NCI-H2227 (cell line): ENCODE data around the gene KRTAP10-7.
"Not testable (repeated sequence)": the region's sequence is repeated elsewhere in the genome, so short reads cannot be mapped to it uniquely, and the experiment has no call there.

Source experiments
- DNase-seq: peaks from one replicate; lab custom pipeline; 2025; ENCODE audit not compliant: unreplicated experiment; lab: John Stamatoyannopoulos, UW

KRTAP10-7 gene

GRCh38 chr21:44571296-44571695 is 29.1 kb upstream of the KRTAP10-7 start:
- DNase-seq: no peak

GRCh38 chr21:44571844-44572782 is 28.3 kb upstream of the KRTAP10-7 start:
- DNase-seq: no peak

- no peak for DNase-seq
These were observed 27.3 kb upstream of the KRTAP10-7 start for GRCh38 chr21:44572959-44573583.

GRCh38 chr21:44573630-44574456 is 26.6 kb upstream of the KRTAP10-7 start, which contains the start of gene KRTAP10-4:
Gene KRTAP10-4 (plus strand): TSS chr21:44573729. CDS start chr21:44573759, 30 bp downstream.
- DNase-seq: not testable (repeated sequence)

DNA sequence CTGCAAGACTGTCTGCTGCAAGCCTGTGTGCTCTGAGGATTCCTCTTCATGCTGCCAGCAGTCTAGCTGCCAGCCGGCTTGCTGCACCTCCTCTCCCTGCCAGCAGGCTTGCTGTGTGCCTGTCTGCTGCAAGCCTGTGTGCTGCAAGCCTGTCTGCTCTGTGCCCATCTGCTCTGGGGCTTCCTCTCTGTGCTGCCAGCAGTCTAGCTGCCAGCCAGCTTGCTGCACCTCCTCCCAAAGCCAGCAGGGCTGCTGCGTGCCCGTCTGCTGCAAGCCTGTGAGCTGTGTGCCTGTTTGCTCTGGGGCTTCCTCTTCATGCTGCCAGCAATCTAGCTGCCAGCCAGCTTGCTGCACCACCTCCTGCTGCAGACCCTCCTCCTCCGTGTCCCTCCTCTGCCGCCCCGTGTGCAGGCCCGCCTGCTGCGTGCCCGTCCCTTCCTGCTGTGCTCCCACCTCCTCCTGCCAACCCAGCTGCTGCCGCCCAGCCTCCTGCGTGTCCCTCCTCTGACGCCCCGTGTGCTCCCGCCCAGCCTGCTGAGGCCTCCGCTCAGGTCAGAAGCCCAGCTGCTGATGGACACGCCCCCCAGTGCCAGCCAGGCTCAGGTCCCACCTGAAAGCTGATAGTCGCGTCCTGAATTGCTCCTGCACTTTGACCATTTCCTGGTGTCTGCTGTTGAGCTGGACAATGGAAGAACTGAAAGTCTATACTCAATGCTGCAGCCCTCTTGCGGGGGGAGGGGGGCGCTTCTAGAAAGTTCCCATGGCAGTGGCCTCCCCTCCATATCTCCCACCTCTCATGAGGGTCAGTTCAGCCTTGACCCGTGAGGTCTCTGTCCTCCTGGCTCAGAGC is 25.7 kb upstream of the KRTAP10-7 start:
- DNase-seq: peak; percentile 61

DNA sequence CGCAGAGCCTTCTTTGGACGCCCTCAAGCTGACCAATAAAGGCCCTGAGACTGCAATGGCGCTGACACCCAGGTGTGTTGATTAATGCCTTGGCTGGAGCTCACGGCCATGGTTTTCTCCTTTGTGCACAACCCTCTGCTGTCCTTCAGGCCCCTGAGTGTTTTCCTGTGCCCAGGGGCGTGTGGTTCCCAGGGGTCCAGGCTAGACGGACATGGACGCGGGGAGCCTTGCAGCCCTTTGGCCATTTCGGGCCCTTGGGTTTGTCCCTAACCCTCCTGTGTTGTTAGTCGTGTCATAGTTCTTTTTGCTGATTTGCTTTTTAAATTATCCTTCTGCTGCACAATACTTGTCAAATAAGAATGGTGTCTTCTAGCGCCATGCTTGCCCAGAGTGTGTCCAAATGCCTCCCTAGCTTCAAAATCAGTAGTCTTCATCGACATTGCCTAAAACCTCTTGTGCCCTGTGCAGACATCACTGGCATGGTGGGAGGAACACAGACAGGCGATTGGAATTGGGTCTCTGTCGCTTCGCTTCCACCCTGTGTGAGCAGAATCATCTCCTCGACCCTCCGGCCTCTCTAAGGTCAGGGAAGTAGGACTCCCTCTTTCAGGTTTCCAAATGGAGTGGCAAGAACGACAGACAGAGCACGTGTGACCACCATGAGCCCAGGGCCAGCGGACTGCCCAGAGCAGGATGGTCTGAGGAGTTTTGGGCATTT is 24.9 kb upstream of the KRTAP10-7 start:
- DNase-seq: no peak

DNA sequence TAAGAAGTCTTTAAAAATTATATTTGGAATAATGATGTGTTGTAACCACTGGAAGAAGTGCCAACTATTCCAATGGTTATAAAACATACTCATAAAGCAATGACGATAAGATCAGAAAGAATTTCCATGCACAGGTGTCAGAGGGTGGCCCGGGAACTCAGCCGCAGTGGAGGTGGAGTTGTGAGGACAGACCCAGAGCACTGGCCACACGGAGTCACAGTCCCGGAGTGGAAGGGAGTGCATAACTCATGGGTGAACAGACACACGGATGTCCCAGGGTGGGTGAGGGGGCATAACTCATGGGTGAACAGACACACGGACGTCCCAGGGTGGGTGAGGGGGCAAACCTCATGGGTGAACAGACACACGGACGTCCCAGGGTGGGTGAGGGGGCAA is 24.4 kb upstream of the KRTAP10-7 start:
- DNase-seq: no peak

- DNase-seq: no peak
These were observed 21.9 kb upstream of the KRTAP10-7 start for GRCh38 chr21:44578371-44579055.

DNA sequence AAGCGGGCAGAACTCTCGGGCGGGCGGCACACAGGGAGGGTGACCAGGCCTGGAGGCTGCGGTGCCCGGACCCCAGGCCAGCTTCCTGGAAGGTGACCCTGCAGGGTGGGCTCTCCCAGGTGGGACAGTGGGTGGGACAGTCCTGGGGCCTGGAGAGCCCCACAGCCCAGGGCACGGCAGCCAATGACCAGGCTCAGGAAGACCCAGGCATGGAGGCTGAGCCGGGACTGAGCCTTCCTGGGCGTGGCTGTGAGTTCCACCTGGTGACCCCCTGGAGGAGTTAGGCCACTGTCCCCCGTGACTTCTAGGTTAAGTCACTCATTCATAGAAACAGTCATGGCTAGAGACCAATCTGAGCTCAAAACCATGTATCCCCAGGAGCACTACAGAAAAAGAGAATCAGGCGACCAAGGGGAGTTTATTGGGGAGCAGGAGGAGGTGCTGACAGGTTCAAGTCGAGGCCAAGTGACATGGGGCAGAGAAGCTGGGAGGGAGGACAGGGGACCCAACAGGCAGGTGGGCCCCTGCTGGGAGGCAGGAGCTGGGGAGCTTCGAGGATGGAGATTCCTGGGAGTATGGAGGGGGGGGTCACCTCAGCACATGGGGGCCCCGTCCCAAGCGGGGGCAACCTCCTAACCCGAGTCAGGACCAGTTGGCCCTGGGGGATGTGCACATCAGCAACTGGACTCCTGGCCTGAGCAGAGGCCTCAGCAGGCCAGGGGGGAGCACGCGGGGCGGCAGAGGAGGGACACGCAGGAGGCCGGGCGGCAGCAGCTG is 21.2 kb upstream of the KRTAP10-7 start:
- DNase-seq: no peak

DNA sequence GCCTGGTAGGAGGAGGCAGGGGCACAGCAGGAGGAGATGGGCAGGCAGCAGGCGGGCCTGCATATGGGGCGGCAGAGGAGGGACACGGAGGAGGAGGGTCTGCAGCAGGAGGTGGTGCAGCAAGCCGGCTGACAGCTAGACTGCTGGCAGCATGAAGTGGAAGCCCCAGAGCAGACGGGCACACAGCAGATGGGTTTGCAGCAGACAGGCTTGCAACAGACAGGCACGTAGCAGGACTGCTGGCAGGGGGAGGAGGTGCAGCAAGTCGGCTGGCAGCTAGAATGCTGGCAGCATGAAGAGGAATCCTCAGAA is 20.6 kb upstream of the KRTAP10-7 start:
- DNase-seq: no peak

- DNase-seq: peak; percentile 38
These were observed 20.1 kb upstream of the KRTAP10-7 start, which contains the start of gene KRTAP10-5 for GRCh38 chr21:44580231-44580821. Gene KRTAP10-5 (minus strand): TSS chr21:44580604. CDS start chr21:44580578, 26 bp downstream.

DNA sequence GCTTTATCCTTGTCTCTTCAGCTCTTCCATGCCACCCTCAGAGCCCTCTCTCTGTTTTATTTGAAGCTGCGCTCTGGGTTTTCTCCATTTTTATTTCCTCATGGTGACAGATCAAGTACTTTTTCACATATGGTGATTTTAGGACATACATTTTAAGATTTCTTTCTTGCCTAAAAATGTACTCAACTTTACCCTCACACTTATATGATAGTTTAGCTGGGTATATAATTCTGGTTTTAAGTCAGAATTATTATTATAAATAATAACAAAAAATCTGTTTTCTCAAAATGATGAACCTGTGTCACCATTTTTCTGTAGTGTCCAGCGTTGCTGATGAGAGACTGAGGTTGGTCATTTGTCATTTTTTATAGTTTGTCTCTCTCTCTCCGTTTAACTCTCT is 19.2 kb upstream of the KRTAP10-7 start:
- DNase-seq: no peak

DNA sequence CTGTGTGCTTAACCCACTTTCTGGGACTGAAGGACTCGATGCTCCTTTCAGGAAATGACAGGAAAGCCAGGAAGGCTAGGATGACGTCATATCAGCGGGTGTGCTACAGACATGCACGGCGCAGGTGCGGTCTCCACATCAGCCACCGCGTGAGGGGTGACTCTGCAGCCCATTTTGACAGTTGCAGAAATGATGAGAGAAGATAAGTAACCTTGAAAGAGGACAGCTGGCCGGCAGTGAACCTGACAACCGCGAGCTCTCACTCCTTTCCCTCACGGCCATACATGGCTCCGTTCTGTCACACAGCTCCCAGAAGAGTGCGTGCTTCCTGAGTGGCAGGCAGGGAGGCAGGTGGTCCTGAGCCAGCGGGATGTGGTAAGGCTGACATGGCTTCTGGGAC is 18.3 kb upstream of the KRTAP10-7 start:
- peak; percentile 79 for DNase-seq

DNA sequence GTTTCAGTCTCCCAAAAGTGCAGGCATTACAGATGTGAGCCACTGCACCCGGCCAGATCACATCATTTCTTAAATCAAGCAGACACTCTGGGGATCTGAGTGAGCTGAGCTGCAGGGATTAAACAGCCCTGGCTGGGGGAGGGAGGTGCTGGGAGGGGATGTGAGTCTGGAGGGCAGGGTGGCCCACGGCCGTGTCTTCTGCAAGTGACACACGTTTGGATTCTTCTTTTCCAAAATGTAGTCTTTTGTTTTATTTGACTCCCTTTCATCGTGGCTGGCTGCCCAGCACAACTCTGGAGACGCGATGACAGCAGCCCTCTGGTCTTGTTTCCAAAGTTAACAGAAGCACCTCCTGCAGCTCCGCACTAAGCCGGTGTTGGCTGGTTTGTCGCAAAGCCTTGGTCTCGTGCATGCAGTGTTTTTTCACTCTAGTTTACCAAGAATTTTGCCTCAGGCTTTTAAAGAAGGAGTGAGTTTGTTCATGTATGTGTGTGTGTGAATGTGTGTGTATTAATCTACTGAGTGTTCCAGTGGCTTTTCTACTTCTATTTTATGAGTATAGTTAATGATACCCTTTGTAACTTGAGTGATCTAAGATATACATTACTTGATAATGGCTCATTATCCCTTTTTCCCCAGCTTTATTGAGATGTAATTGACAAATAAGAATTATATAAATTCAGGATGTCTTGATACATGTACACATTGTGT is 17.2 kb upstream of the KRTAP10-7 start:
- peak; percentile 47 for DNase-seq

GRCh38 chr21:44583800-44584147 is 16.6 kb upstream of the KRTAP10-7 start:
- peak; percentile 64 for DNase-seq

DNA sequence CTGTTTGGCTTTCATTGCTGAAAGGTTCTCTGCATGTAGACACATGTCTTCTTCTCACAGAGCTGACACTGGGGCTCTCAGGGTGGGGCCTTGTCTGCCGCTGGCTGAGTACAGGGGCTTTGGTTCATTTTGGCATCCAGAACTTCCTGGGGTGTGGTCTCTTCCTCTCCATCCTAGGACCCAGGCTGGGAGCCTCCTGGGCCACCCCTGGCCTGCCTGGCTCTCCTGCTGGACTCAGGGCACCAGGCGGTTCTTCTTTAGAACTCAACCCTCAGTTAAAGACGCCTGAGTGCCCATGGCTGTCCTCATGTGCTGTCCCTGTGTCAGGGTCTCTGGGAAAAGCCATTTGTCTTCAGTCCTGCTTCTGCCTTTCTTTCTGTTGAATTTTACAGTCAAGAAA is 14.5 kb upstream of the KRTAP10-7 start:
- no peak for DNase-seq

DNA sequence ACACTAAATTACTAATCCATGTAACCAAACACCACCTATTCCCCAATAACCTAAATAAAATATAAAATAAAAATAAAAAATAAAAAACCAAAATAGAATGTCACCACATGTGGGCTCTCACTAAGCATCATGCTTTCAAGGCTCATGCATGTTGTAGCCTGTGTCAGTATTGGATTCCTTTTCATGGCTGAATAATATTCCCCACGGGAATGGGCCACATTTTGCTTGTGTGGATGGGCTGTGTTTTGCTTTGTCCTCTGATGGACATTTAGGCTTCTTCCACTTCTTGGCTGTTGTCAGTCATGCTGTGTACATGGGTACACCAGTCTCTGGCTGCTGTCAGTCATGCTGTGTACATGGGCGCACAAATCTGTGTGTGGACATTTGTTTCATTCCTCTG is 11.3 kb upstream of the KRTAP10-7 start:
- DNase-seq: no peak
